Fibroblast of lung (primary cell): ENCODE results near the gene SFI1.

Source experiments
- EZH2 ChIP-seq: IDR thresholded peaks from 2 replicates; pipeline ENCODE4 v1.5.1; 2012; ENCODE audit warnings: low read length, control low read depth, mild to moderate bottlenecking; ENCODE audit errors: missing control alignments
- TF ChIP-seq, protein P1 (sequence below), 2 donors: IDR thresholded peaks in 1 of 2; conservative IDR thresholded peaks in 1 of 2; 1 replicate in 1 of 2; 2 replicates in 1 of 2; pipeline ENCODE4 v1.5.1; 2011 to 2012; ENCODE audit warnings: low read length in 2 of 2, control low read depth in 1 of 2, inconsistent platforms in 1 of 2, low read depth in 1 of 2, mild to moderate bottlenecking in 1 of 2

GRCh38 chr22:31537019-31537535 is 40.7 kb downstream of the SFI1 start:
- no peak for TF ChIP-seq EZH2
- TF ChIP-seq, protein P1, sequence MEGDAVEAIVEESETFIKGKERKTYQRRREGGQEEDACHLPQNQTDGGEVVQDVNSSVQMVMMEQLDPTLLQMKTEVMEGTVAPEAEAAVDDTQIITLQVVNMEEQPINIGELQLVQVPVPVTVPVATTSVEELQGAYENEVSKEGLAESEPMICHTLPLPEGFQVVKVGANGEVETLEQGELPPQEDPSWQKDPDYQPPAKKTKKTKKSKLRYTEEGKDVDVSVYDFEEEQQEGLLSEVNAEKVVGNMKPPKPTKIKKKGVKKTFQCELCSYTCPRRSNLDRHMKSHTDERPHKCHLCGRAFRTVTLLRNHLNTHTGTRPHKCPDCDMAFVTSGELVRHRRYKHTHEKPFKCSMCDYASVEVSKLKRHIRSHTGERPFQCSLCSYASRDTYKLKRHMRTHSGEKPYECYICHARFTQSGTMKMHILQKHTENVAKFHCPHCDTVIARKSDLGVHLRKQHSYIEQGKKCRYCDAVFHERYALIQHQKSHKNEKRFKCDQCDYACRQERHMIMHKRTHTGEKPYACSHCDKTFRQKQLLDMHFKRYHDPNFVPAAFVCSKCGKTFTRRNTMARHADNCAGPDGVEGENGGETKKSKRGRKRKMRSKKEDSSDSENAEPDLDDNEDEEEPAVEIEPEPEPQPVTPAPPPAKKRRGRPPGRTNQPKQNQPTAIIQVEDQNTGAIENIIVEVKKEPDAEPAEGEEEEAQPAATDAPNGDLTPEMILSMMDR (conservative IDR thresholded peaks at IDR 0.05 in 1 of 2, IDR thresholded peaks at IDR 0.05 in 1 of 2; ENCODE audit: low read depth in 1 of 2, low read length in 2 of 2), result no peak
